Measurements from ENCODE around the gene TBC1D4.

DNA sequence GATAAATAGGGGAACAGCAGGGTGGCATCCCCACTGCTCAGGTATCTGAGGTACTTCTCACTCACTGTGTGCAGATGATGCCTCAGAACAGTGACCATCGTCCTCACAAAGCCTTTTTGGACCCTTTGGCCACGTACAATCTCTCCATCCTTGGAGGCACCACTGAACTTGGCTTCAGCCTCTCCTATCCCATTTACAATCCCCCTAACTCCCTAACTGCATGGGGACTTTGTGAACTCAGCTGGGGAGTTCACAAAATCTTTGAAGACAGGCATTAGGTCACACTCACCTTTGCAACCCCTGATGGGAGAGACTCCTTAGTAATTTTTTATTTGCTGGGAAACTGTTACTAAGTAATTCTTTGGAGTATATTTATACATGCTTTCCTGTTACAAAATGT, 60.8 kb downstream of the TBC1D4 start:
- TF ChIP-seq, protein P1, sequence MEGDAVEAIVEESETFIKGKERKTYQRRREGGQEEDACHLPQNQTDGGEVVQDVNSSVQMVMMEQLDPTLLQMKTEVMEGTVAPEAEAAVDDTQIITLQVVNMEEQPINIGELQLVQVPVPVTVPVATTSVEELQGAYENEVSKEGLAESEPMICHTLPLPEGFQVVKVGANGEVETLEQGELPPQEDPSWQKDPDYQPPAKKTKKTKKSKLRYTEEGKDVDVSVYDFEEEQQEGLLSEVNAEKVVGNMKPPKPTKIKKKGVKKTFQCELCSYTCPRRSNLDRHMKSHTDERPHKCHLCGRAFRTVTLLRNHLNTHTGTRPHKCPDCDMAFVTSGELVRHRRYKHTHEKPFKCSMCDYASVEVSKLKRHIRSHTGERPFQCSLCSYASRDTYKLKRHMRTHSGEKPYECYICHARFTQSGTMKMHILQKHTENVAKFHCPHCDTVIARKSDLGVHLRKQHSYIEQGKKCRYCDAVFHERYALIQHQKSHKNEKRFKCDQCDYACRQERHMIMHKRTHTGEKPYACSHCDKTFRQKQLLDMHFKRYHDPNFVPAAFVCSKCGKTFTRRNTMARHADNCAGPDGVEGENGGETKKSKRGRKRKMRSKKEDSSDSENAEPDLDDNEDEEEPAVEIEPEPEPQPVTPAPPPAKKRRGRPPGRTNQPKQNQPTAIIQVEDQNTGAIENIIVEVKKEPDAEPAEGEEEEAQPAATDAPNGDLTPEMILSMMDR (conservative IDR thresholded peaks at IDR 0.05 in 1 of 2, IDR thresholded peaks at IDR 0.05 in 1 of 2; ENCODE audit: extremely low read depth in 1 of 2, insufficient read depth in 1 of 2, low read depth in 1 of 2, low read length in 2 of 2): no peak
- TF ChIP-seq EZH2 (IDR thresholded peaks at IDR 0.05; ENCODE audit: borderline replicate concordance, low read length): no peak
